Keratinocyte (primary cell): ENCODE data around the gene HEBP2. TPM values are rescaled to one million over a fixed set of nuclear protein-coding genes. Genes with fewer than 3 reads are reported as not detected.

Experiments
- DNase-seq: peaks from one replicate; pipeline ENCODE4 v3.0.0-alpha.2; 2011; ENCODE audit warnings: low read depth, missing footprints, low spot score
- FAIRE-seq: peaks from 2 replicates; lab custom pipeline; 2011; peaks lifted over from hg19 to GRCh38; lab: Jason Lieb, UNC
- H2AFZ ChIP-seq: 2 replicates; pipeline ENCODE4 v1.6.0; 2012; ENCODE audit warnings: low read length, control low read depth, inconsistent platforms; ENCODE audit not compliant: control insufficient read depth
- H3K27ac ChIP-seq: 2 replicates; pipeline ENCODE4 v1.5.1; 2011; ENCODE audit warnings: low read length; ENCODE audit not compliant: control insufficient read depth, insufficient read depth
- H3K27me3 ChIP-seq: 3 replicates; pipeline ENCODE4 v1.6.0; 2011; ENCODE audit warnings: low read length; ENCODE audit not compliant: control insufficient read depth, insufficient read depth; ENCODE audit errors: extremely low read depth
- H3K36me3 ChIP-seq, 2 experiments: 2 replicates in 1 of 2; 3 replicates in 1 of 2; pipeline ENCODE4 v1.5.1; 2011; ENCODE audit warnings: low read length in 2 of 2, mild to moderate bottlenecking in 1 of 2; ENCODE audit not compliant: control insufficient read depth in 2 of 2, insufficient read depth in 2 of 2; ENCODE audit errors: extremely low read depth in 1 of 2
- H3K4me1 ChIP-seq: 3 replicates; pipeline ENCODE4 v1.5.1; 2011; ENCODE audit warnings: low read length; ENCODE audit not compliant: control insufficient read depth, insufficient read depth; ENCODE audit errors: extremely low read depth
- H3K4me2 ChIP-seq: 3 replicates; pipeline ENCODE4 v1.6.0; 2011; ENCODE audit warnings: low read depth, low read length; ENCODE audit not compliant: control insufficient read depth, insufficient read depth; ENCODE audit errors: extremely low read depth
- H3K4me3 ChIP-seq, 3 experiments: fragments of 200-600 bp in 1 of 3; sonication (generic) in 1 of 3; 2 replicates in 2 of 3; 3 replicates in 1 of 3; pipeline ENCODE4 v1.5.1; 2011 to 2016; ENCODE audit warnings: low read length in 3 of 3, mild to moderate bottlenecking in 3 of 3, control low read depth in 2 of 3, inconsistent platforms in 1 of 3, low read depth in 1 of 3, mixed read lengths in 1 of 3, mixed run types in 1 of 3, moderate library complexity in 1 of 3; ENCODE audit not compliant: control insufficient read depth in 2 of 3, insufficient read depth in 2 of 3; ENCODE audit errors: extremely low read depth in 1 of 3
- H3K79me2 ChIP-seq: 2 replicates; pipeline ENCODE4 v1.6.0; 2012; ENCODE audit warnings: low read length; ENCODE audit not compliant: control insufficient read depth, insufficient read depth
- H3K9ac ChIP-seq: 3 replicates; pipeline ENCODE4 v1.6.0; 2011; ENCODE audit warnings: low read length; ENCODE audit not compliant: control insufficient read depth, insufficient read depth; ENCODE audit errors: extremely low read depth
- H3K9me1 ChIP-seq: 3 replicates; pipeline ENCODE4 v1.6.0; 2011; ENCODE audit warnings: low read length; ENCODE audit not compliant: control insufficient read depth, insufficient read depth; ENCODE audit errors: extremely low read depth
- H3K9me3 ChIP-seq: 2 replicates; pipeline ENCODE4 v1.5.1; 2012; ENCODE audit warnings: low read depth, low read length; ENCODE audit not compliant: control insufficient read depth
- H4K20me1 ChIP-seq: 3 replicates; pipeline ENCODE4 v1.6.0; 2011; ENCODE audit warnings: low read length; ENCODE audit not compliant: control insufficient read depth, insufficient read depth; ENCODE audit errors: extremely low read depth
- CTCF ChIP-seq, 3 experiments: IDR thresholded peaks in 1 of 3; conservative IDR thresholded peaks in 1 of 3; optimal IDR thresholded peaks in 1 of 3; 2 replicates in 2 of 3; 3 replicates in 1 of 3; pipeline versions ENCODE3 to v1.5.1; 2011; ENCODE audit warnings: low read length in 3 of 3, mild to moderate bottlenecking in 3 of 3, moderate library complexity in 2 of 3, control low read depth in 1 of 3, inconsistent platforms in 1 of 3; ENCODE audit not compliant: insufficient read depth in 2 of 3; ENCODE audit errors: extremely low read depth in 1 of 3
- EZH2 ChIP-seq: IDR thresholded peaks from one replicate; pipeline ENCODE4 v1.6.1; 2012; ENCODE audit warnings: inconsistent platforms, mild to moderate bottlenecking, low read length, moderate library complexity
- dilution Hi-C: fragments of 300-500 bp; cut with MboI; formaldehyde crosslinking; loops from one replicate; pipeline ENCODE4 v1.7.0; 2020; ENCODE audit warnings: low sequenced_read_pairs; ENCODE audit not compliant: extremely low pct_ligation_motif_present
- polyA plus RNA-seq, 5 experiments: library from polyadenylated mRNA; depleted of rRNA in 3 of 5; stranded (reverse) in 3 of 5; stranded (forward) in 1 of 5; unstranded in 1 of 5; fragments of >200 nt; gene quantifications; 1 replicate in 1 of 5; 2 replicates in 3 of 5; 3 replicates in 1 of 5; pipeline versions ENCODE4 v1.2.1 to v1.2.3, GENCODE V29; 2011 to 2012; ENCODE audit warnings: missing spikeins in 2 of 5, low read depth in 1 of 5, low replicate concordance in 1 of 5

Gene HEBP2
- polyA plus RNA-seq, 1 donor (not counting 4 experiments of a cell fraction or from before 2014, with no cell fraction given): 41.9 TPM

DNA sequence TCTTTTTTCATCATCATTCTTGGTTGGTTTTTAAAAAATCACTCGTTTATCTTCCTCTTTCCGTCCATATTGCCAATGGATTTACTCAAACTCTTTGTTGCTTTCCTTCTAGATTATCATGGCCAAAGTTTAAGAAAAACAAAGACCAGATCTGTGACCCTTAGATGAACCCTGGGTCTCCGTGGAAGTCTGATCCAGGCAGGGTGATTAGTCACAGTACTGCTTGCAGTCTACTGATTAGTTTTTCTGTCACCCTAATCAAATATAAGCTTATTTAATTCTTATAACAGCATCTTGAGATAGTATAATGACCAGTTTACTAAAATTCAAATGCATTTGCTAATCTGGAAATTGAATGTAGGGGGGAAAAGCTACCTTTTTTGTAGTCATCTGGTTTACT lies 32.3 kb upstream of the HEBP2 start:
- Histone ChIP-seq H3K27me3 (no peaks in the 10 kb centered on the region), H3K9ac (no peak overlapping the region), H3K36me3 (no peaks in the 10 kb centered on the region), H3K4me2 (no peak overlapping the region), H3K9me3 (no peaks in the 10 kb centered on the region), H4K20me1 (no peaks in the 10 kb centered on the region), H3K4me1 (no peaks in the 10 kb centered on the region), H2AFZ (no peak overlapping the region), H3K9me1 (no peaks in the 10 kb centered on the region), H3K4me3 (no peak overlapping the region), H3K79me2 (no peaks in the 10 kb centered on the region), H3K27ac (no peak overlapping the region)
- DNase-seq: no peak
- dilution Hi-C loops: no loop called here
- FAIRE-seq: no peak
- no peak for TF ChIP-seq CTCF (optimal IDR thresholded peaks at IDR 0.05 in 1 of 3, IDR thresholded peaks at IDR 0.05 in 1 of 3, conservative IDR thresholded peaks at IDR 0.05 in 1 of 3; ENCODE audit: extremely low read depth in 1 of 3, insufficient read depth in 2 of 3, low read length in 3 of 3)
- TF ChIP-seq EZH2: no peak

GRCh38 chr6:138372711-138373463 lies 31.1 kb upstream of the HEBP2 start:
- TF ChIP-seq EZH2 (no peak), CTCF (optimal IDR thresholded peaks at IDR 0.05 in 1 of 3, IDR thresholded peaks at IDR 0.05 in 1 of 3, conservative IDR thresholded peaks at IDR 0.05 in 1 of 3; ENCODE audit: extremely low read depth in 1 of 3, insufficient read depth in 2 of 3, low read length in 3 of 3) (peak in 1 of 3 experiments; percentile 18)
- Histone ChIP-seq H3K4me3 (no peak overlapping the region), H3K9me1 (no peaks in the 10 kb centered on the region), H3K4me1 (no peaks in the 10 kb centered on the region), H3K79me2 (no peaks in the 10 kb centered on the region), H3K27me3 (no peaks in the 10 kb centered on the region), H3K9me3 (no peaks in the 10 kb centered on the region), H4K20me1 (no peaks in the 10 kb centered on the region), H3K36me3 (no peaks in the 10 kb centered on the region), H3K4me2 (no peak overlapping the region), H2AFZ (no peak overlapping the region), H3K27ac (no peak overlapping the region), H3K9ac (no peak overlapping the region)
- DNase-seq: no peak
- dilution Hi-C loops: no loop called here
- peak; percentile 44 for FAIRE-seq
